HG02763 (cell line): ENCODE measurements around the gene SLC66A2.
"Not testable (repeated sequence)": the region's sequence is repeated elsewhere in the genome, so short reads cannot be mapped to it uniquely, and the experiment has no call there.

Experiments used
- ATAC-seq: cut with Tn5 transposase; IDR thresholded peaks from one replicate; pipeline ENCODE4 v1.9.1; 2021; ENCODE audit warnings: mild to moderate bottlenecking, moderate library complexity; ENCODE audit not compliant: unreplicated experiment

SLC66A2 gene

GRCh38 chr18:79883461-79884293 lies 67.8 kb downstream of the SLC66A2 start:
- ATAC-seq: no peak

DNA sequence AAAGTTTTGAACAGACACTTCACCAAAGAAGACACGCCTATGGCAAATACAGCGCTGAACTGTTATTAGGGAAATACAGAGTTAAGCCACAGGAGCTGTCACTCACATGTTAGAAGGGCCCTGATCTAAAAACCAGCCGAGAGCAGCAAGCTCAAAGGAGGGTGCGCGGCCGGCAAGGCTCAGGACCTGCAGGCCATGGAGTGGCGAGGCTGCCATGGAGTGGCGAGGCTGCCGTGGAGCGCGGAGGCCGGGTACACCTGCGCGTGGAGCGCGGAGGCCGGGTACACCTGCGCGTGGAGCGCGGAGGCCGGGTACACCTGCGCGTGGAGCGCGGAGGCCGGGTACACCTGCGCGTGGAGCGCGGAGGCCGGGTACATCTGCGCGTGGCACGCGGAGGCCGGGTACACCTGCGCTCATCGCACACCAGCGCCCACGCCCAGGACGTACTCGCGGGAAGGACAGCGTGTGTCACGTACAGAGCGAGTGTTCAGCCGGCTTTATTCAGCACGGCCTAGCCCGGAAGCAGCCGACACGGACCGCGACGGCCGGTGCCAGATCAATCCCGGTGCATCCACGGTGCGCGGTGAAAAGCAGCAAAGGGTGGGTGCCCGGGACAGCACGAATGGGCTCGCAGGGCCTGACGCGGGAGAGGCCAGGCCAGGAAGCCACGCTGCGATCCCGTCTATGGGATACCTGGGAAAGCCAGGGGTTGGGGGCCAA lies 68.8 kb downstream of the SLC66A2 start:
- no peak for ATAC-seq

GRCh38 chr18:79881695-79882094 lies 69.8 kb downstream of the SLC66A2 start:
- ATAC-seq: no peak

DNA sequence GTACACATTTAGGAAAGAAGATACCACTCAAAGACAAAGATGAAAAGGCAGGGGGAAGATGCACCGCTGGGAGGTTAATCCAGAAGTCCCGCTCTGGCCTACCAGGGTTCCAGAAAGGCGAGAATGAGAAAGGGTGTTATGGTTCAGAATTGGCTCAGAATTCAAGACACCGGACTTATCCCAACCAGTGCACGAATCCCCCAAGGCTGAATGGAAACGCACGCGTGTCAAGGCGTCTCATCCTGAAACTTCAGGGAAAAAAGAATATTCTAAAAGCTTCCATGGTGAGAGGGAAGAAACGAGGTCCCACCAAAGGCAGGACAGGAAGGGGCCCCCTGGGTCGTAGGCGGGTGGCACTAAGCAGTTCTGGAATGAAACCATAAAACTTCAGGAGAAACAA lies 71.9 kb downstream of the SLC66A2 start:
- no peak for ATAC-seq

DNA sequence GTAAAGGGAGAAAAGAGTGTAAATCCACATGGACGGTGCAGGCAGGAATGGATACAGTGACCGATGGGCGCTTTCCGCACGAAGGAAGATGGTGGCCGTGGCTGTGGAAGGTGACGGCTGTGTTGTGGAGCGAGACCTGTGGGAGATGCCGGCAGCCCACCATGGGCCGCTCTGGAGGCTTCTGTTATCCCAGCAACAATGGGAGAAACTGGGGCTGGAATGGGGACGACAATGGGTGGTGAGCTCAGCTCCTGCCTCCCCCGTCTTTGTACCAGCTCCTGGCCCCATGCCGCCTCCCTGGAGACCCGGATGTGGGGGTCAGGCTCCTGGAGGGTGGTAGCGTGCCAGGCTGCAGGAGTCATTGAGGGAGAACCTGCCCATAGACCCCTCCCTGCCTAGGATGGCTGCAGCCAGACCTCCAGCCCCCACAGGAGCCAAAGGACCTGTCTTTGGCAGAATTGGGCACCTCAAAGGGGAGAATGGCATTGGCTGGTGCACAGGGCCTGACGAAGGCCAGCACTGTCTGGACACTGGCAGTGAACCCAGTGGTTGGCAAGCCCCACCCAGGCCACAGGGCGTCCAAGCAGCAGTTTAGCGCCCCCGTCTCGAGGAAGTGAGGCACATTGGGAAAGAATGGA lies 72.6 kb downstream of the SLC66A2 start:
- ATAC-seq: no peak

GRCh38 chr18:79878246-79878645 lies 73.2 kb downstream of the SLC66A2 start:
- not testable (repeated sequence) for ATAC-seq

GRCh38 chr18:79877163-79878091 lies 74.0 kb downstream of the SLC66A2 start:
- no peak for ATAC-seq

DNA sequence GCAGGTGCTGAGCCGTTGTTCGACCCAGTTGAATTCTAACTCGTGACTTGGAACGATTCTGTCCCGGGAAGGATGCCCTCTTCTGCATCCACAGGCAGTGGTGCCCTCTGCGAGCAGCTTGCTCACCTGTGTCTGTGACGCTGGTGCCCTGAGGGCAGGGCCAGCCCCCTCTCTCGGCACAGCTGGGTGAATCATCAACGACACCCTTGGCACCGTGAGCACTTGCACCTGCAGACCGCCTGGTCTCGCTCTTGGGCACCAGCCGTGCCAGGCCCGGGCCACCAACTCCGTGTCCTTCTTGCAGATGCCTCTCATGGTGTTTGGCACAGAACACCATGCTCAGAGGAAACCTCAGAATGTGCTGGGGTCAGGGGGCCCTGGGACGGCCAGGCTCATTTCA lies 75.0 kb downstream of the SLC66A2 start:
- ATAC-seq: no peak

DNA sequence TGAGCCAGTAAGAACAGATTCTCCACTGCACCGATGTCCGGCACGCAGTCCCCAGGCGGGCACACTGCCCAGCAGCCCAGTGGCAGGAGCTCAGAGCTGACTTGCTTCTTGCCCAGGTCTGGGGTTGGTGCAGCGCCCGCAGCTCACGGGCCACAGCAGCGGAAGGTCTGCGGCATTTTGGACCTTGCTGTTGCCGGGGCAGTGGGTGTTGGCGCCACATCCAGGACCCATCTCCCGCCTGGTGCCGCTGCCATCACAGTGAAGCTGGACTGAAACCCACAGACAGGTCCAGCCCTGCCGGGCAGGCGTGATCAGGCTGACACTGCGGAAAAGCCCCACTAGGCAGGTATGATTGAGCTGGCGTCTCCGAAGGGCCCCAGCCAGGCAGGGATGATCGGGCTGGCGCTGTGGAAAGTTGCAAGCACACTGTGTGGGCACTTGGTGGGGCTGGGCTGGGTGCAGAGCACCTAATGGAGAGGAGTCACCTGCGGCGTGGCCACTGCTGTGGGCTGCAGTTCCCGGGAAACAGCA lies 75.5 kb downstream of the SLC66A2 start:
- no peak for ATAC-seq

GRCh38 chr18:79875531-79875919 lies 75.9 kb downstream of the SLC66A2 start:
- no peak for ATAC-seq

GRCh38 chr18:79874553-79875530 lies 76.6 kb downstream of the SLC66A2 start:
- ATAC-seq: no peak

DNA sequence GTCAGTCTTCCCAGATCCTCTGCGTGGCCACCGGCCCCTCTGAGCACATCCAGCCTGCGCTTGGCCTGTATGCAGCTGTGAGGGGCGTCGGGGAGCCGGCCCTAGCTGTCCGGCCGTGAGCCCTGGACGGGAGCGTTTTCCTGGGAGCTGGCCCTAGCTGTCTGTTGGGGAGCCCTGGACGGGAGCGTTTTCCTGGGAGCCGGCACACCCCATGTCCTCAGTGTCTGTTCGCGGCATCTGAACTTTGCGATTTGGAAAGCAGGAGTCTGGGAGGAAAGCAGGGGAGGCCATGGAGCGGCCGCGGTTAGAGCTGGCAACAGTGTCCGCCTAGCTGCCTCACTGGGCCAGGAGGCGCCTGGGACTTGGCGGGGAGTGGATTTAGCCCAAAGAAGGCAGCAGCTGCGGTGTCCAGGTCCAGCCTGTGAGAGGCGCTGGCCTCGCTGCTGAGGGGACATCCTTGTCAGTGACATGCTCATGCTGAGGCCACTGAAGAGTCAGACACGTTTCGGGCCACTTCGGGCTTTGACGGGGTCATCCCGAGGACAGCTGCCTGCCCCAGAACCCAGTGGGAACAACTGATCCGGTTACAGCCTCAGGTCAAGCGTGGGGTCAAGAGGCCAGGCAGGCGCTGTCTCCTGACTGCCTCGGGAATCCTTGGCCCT lies 77.9 kb downstream of the SLC66A2 start:
- no peak for ATAC-seq

DNA sequence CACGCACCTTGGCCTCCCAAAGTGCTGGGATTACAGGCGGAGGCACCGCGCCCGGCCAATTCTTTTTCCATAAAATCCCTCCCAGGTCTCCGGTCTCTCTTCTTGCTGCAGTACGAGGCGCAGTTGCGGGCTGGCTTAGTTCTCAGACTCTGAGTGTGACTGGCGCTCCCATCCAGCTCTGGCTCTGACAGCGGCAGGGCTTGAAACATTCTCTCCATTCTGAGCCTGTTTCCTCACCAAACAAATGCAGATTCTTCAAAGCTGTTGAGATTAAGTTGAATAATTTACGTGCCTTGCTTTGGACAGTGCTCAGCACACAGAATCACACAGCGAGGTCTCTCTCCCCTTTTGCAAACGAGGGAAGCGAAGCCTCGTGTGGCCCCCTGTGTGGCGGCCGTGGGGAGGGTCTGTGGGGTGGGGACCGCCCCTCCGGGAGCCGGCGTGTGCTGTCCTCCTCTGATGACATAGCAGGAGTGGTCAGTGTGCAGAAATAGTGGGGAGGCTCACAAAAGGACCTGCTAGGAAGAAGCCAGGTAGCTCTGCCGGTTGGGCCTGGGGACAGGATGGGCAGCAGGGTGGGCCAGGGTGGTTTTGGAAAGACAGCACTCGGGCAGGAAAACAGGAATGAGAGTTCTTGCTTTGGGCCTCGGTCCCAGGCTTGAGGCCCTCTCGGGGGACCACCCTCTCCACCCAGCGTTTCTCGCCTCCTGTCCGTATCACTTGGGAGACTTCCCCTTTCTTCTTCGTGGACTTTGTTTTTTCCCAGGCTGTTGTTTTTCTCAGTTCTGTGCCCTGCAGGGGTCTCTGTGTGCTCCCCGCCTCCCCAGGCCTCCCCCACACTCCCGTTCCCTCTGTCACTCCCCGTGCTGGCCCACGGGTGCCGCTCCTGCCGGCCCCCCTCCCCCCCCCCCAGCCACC lies 78.7 kb downstream of the SLC66A2 start:
- no peak for ATAC-seq

DNA sequence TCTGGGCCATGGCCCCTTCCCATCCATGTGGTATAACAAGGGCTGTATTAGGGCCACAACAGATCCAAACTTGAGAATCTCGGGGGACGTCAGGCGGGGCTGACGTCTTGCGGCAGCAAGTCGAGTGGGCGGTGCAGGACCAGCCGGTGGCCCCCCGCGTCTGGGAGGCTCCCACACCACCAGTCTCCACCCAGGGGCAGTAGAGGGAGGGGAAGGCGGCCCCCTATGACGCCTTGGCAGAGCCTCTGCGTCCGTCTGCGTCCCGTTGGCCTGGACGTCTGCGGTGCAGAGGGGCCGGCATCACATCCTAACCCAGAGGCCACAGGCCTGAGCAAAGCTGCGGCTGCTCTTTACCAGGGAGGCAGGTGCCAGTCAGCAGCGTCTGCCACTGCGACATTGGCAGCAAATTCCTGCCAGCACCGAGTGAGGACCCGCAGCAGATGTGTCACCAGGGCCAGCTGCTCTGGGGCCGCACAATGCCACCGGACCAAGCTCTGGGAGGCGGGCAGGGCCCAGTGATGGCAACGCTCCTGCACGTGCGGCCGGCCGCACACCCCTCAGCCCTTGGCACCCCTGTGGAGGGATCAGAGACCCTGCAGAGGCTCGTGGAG lies 79.9 kb downstream of the SLC66A2 start:
- no peak for ATAC-seq

GRCh38 chr18:79871026-79871390 lies 80.4 kb downstream of the SLC66A2 start:
- no peak for ATAC-seq

GRCh38 chr18:79870301-79871025 lies 81.0 kb downstream of the SLC66A2 start:
- no peak for ATAC-seq
